Spleen (tissue), 7 donors: ENCODE results near the gene HELB.

Experiments
- CTCF ChIP-seq, 11 experiments: fragments of 200-600 bp in 7 of 11; fragments of 450-650 bp in 4 of 11; sonication (generic) in 4 of 11; IDR thresholded peaks in 8 of 11; conservative IDR thresholded peaks in 3 of 11; 1 replicate in 7 of 11; 2 replicates in 4 of 11; pipeline versions ENCODE4 v1.4.0 to v1.8.0; 2016 to 2021; ENCODE audit warnings: antibody characterized with exemption in 11 of 11, inconsistent platforms in 4 of 11, mild to moderate bottlenecking in 1 of 11
- POLR2A ChIP-seq, 3 donors: fragments of 450-650 bp; IDR thresholded peaks; one replicate each; pipeline ENCODE4 v1.5.1; 2017; ENCODE audit warnings: antibody characterized with exemption in 3 of 3, mild to moderate bottlenecking in 1 of 3
- donor health status: DM: no; HTN: no; CAD: no; lungs with moderate emphysema.
- donor health status: DM: no; HTN: no; CAD: no.
- donor health status: DM: no; HTN: no; CAD: no.

GRCh38 chr12:66352899-66353298, 50.6 kb downstream of the HELB start:
- TF ChIP-seq CTCF (IDR thresholded peaks at IDR 0.05 in 8 of 11, conservative IDR thresholded peaks at IDR 0.05 in 3 of 11): no peak
- TF ChIP-seq POLR2A (IDR thresholded peaks at IDR 0.05): no peak
